Thyroid gland (tissue), 4 donors: ENCODE measurements around the gene WSCD2.

Source experiments
- CTCF ChIP-seq, 6 experiments: fragments of 200-600 bp in 3 of 6; fragments of 450-650 bp in 3 of 6; sonication (generic) in 3 of 6; IDR thresholded peaks; one replicate each; pipeline ENCODE4 v1.5.1; 2016 to 2019; ENCODE audit warnings: antibody characterized with exemption in 6 of 6, mild to moderate bottlenecking in 2 of 6, inconsistent platforms in 1 of 6, moderate library complexity in 1 of 6
- POLR2A ChIP-seq, 2 donors: fragments of 450-650 bp; IDR thresholded peaks; one replicate each; pipeline ENCODE4 v1.6.1; 2017; ENCODE audit warnings: antibody characterized with exemption in 2 of 2, mild to moderate bottlenecking in 2 of 2, moderate library complexity in 1 of 2

- TF ChIP-seq CTCF (IDR thresholded peaks at IDR 0.05) (no peak), POLR2A (IDR thresholded peaks at IDR 0.05) (no peak)
Measured at GRCh38 chr12:108093209-108093608, 35.9 kb upstream of the WSCD2 start.
